NCI-H187 (cell line): ENCODE data around the gene G6PD.
"Not testable (repeated sequence)": the region's sequence is repeated elsewhere in the genome, so short reads cannot be mapped to it uniquely, and the experiment has no call there.

Source experiments
- DNase-seq, 2 experiments: peaks; one replicate each; lab custom pipeline; 2025; lab: John Stamatoyannopoulos, UW

Gene G6PD

DNA sequence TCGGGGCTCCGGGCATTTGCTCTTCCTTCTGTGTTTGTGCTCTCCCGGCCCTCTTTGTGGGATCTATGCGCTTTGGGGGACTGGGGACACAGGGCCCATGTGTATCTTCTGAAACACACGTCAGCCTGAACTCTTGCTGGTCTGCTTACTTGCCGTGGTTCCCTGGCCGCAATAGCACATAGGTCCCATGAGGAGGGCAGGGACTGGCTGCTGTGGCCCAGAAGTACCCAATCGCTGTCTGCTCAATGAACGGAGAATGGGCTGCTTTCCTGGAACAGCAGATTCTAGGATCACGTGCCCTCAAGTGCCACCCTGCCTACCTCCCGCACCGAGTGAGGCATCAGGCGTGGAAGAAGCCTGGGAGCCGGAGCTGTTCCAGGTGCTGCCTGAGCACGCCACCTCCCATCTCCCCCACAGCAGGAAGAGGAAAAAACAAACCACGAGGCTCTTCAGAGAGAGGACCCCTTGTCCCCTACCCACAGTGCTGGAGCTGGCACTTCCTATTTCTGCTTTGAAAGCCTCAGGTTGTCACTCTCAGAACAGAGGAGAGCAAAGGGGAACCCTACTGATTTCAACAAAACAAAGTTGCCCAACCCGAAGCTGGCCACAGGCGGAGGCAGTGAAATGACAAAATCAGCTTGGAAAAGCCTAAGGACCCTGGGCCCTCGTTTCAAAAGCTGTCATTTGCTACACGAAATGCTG, 3.8 kb downstream of the G6PD start:
- DNase-seq: no peak

DNA sequence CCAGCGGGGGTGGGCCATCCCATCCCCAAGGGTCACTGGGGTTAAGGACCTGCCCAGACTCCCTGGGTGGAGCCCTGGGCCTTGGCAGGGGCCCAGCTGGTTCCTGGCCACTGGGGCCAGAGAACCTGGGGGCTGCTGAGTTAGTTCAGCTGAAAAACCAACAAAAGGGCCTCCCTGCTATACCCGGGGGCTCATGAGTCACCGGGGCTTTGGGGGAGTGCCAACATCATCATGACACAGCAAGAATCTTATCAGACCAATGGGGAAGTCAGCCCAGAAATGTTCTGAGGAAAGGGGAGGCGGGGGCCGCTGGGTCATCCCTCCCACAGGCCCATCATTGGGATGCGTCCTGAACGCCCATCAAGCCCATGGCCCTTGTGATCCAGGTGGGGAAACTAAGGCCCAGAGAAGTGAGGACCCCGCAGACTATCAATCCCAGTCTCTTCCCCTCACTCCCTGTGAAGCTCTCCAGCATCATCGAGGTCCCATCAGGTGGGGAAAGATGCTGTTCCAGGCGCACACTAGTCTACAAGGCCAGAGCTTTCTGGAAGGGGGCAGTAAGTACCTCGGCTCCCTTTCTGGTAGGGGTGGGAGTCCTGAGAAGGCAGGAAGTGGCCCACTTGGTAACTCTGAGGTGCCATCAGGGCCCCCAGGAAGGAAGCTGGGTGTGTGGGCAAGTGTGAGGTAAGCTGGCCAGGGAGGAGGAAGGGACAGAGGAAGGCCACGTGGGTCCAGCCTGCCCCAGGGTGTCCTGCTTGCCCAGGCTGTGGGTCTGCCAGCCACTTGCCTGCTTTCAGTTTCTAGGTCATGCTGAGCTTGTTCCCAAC, 4.5 kb downstream of the G6PD start:
- DNase-seq: no peak

DNA sequence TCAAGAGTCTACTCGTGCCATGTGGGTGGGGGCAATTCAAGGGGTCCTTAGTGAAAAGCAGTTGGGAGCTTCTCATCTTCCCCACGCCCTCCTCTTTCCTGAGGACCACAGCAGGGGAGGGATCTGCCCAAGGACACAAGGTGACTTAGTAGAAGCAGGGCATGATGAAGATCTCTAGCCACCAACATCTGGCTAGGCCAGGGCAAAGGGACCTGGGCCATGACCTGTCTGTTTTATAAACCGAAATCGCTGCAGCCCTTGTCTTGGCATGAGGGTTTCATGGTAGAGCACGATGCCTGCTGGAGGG, 5.1 kb downstream of the G6PD start:
- no peak for DNase-seq

DNA sequence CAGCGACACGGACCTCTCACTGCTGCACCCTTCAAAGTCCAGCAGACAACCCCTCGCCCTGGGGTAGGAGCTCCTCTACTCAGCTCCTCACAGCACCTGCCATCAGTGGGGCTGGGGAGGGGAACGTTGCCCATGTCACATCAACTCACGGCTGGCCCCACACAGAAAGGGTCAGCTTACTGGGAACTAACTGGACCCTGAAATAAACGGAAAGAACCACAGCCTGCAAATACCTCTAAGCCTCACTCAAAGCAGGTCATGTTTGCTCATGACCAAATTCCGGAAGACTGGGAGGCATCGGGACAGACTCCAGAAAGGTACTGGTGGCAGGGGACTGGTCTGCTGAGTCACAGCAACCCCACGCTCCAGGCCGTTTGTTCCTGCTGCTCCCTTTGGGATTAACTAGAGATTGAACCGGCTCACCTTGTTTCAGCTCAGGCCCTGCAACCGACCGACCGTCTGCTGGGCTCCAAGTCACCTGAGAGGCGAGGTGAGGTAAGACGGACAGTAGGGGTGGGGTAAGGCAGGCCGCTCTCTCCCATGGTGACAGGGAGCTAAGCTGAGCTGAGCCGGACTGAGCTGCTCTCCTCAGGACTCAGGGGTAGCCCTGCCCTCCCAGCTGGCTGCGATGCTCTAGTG, 5.6 kb downstream of the G6PD start:
- DNase-seq: no peak

DNA sequence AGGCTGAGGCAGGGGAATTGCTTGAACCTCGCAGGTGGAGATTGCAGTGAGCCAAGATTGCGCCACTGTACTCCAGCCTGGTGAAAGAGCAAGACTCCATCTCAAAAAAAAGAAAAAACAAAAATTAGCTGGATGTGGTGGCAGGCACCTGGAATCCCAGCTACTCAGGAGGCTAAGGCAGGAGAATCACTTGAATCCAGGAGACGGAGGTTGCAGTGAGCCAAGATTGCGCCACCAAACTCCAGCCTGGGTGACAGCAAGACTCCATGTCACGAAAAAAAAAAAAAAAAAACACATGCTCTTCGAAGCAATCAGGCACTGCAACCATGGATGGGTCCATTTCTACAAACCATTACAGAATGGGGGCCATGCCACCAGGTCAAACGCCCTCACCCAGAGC, 6.3 kb downstream of the G6PD start:
- not testable (repeated sequence) for DNase-seq

DNA sequence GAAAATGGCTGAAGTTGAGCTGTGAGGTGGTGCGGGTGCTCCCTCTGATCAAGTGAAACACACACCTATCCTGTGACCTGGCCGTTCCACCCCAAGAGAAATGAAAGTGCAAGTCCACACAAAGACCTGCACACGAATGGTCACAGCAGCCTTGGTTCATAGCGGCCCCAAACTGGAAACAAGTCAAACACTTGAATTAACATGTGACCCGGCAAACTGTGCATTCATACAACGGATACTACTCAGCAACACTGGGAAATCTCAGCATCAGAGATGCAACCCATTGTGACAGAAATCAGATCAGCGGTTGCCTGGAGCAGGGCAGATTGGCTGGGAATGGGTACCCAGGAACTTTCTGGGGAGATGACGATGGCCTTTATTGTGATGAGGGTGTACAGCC, 7.6 kb downstream of the G6PD start:
- DNase-seq: no peak

DNA sequence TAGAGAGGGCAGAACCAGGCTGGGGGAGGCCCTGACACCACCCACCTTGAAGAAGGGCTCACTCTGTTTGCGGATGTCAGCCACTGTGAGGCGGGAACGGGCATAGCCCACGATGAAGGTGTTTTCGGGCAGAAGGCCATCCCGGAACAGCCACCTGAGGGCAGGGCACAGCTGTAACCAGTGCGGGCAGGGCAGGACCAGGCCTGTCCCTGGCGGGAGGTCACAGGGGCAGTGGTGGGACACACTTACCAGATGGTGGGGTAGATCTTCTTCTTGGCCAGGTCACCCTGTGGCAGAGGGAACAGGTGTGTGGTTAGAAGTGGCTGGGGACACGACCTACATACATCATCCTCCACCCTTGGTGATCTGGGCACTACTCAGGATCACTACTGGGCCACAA, 10.8 kb downstream of the G6PD start:
- DNase-seq: no peak

DNA sequence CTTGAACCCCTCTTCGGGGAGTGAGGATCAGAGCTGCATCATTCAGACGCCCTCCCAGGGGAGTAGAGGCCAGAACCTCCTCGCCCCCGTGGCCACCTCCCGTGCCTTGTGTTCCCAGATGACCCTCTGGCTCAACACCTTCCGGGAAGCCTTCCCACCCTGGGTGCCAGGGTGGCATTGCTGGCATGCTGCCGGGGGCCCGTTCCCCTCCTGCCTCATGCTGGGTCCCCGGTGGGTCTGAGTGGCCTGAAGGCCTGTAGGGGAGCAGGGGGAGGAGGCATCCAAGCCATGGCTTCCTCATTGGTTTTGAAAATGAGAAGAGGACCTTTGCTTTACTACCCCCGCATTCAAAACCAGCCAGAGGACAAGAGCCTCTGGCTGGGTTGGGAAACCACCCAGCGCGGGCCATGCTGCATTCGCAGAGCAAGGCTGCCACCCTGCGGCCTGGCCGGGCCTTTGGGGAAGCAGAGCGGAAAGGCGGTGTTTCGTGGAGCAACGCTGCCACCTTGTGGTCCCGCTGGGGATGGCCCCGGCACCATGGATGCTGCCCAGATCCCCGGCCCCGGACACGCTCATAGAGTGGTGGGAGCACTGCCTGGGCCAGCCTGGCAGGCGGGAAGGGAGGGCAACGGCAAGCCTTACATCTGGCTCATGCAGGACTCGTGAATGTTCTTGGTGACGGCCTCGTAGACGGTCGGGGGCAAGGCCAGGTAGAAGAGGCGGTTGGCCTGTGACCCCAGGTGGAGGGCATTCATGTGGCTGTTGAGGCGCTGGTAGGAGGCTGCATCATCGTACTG, 11.9 kb downstream of the G6PD start:
- DNase-seq: peak; percentile 77 to 86

DNA sequence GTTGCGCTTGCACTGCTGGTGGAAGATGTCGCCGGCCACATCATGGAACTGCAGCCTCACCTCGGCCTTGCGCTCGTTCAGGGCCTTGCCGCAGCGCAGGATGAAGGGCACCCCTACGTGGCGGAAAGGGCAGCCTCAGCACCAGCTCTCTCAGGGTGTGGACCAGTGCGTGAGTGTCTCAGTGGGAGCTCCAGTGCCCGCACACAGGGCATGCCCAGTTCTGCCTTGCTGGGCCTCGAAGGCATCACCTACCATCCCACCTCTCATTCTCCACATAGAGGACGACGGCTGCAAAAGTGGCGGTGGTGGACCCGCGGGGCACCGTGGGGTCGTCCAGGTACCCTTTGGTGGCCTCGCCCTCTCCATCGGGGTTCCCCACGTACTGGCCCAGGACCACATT, 14.0 kb downstream of the G6PD start:
- no peak for DNase-seq

DNA sequence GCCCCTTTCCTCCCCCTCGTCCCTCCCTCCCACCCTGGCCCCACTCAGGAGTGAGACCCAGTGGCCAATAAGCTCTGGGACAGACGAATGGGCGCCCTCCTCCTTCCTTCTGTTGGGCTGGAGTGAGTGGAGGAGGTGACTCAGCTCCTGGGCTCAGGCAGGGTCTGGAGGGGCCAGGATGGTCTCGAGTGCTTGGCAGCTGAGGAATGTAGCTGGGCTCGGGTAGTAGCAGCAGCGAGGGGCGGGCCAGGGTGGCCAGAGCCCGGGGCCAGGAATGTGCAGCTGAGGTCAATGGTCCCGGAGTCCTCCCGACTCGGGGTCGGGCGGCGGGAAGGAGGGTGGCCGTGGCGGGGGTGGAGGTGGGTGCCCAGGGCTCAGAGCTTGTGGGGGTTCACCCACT, 15.0 kb downstream of the G6PD start:
- DNase-seq: no peak

DNA sequence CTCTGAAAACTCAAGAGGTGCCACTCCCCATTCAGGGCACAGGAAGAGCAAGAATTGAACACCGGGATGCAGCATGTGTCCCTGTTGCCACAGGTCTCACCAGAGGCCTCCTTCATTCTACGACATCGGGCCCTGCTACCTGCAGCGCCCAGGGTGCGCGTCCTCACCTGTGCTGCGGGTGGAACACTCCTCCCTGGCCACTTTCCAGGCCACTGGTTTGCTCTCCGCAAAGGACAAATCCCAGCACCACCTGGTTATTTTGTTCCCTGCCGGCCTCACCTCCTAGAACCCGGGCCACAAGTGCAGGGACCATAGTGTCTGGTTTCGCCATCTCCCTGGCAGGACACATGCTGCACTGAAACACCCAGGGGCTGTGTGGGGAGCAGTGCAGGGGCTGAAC, 16.4 kb downstream of the G6PD start:
- DNase-seq: no peak

DNA sequence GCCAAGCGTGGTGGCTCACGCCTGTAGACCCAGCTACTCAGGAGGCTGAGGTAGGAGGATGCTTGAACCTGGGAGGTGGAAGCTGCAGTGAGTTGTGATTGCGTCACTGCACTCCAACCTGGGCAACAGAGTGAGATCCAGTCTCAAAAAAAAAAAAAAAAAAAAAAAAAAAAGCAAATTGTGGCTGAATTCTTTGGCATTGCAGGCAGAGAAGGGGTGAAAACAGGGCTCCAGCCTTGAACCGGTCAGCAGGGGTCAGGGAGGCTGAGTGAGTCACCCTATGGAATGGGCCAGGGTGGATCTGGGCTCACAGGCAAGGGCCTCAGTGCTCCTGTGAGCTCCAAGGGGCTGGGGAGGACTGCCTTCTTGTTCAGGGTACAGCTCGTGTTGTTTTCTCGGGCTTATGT, 17.4 kb downstream of the G6PD start:
- no peak for DNase-seq

DNA sequence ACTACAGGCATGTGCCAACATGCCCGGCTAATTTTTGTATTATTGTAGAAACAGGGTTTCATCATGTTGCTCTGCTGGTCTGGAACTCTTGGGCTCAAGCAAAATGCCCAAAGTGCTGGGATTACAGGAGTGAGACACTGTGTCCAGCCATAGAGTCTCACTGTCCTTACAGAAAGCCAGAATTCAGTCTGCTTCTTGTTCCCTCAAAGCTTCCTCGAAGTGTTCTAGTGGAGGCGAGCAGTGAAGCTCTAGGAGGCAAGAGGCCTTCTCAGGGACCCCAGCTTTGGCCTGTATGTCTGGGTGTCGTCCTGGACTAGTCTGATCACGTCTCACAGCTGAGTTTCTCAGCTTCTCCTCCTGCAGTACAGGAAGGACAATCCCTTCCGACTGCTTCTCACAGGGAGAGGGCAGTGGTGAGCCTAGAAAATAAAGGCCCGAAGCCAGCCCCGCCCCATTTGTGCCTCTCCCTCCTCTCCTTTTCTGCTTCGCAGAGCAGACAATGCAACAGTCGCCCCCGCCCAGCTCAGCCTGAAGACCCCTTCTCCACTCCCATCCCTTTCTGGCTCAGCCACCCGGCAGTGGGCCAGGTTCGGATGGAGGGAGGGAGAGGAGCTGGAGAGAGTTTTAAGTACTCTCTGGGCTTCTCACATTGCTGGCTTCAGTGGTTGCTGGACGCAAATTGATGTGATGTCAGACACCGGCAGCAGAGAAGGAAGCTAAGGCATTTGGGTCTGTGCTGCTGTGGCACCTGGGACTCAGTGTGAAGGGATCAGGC, 19.6 kb downstream of the G6PD start:
- peak; percentile 26 to 60 for DNase-seq

DNA sequence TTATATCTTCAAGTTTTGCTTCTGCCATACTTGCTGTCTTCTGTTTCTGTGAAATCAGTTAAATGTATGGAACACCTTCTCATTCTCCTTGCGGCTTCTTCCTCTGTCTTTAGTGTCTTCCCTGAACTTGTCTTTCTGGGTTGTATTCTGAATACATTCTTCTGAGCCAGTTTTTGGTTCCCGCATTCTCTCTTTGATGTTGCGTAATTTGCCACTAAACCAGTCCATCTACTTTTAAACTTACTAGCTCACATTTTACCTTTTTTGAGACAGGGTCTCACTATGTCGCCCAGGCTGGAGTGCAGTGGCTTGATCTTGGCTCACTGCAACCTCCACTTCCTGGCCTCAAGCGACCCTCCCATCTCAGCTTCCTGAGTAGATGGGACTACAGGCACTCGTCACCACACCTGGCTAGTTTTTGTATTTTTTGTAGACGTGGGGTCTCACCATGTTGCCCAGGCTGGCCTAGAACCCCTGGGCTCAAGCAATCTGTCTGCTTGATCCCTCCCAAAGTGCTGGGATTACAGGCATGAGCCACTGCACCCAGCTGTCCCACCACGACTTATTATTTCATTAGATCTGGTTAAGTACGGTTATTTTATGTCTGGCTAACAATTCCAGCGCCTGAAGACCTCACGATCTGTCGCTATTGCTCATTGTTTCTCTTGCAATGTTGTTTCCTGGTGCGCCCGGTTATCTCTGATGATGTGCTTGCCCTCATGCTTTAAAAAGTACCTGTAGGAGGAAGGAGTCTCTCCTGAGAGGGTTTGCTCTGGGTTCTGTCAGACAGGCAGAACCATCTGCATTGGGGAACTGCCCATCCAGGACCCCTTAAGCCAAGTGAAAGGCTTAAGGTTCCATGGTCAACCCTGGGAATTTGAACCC, 20.8 kb downstream of the G6PD start:
- DNase-seq: no peak

DNA sequence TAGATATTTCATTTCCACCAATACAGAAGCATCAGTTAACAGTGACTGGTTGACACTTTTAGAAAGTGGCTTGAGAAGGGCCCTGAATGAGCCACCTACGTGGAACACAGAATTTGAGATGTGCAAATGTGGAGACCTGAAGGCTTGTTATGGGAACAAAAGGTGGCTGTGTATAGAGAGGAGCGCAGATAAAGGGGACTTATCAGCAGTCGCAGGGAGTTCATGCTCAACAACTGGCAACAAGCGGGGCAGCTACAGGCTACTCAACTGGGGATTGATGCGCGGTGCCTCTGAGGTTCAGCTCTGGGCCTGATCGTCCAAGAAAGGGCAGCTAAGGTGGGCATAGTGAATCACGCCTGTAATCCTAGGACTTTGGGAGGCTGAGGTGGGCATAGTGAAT, 27.3 kb downstream of the G6PD start:
- DNase-seq: no peak

DNA sequence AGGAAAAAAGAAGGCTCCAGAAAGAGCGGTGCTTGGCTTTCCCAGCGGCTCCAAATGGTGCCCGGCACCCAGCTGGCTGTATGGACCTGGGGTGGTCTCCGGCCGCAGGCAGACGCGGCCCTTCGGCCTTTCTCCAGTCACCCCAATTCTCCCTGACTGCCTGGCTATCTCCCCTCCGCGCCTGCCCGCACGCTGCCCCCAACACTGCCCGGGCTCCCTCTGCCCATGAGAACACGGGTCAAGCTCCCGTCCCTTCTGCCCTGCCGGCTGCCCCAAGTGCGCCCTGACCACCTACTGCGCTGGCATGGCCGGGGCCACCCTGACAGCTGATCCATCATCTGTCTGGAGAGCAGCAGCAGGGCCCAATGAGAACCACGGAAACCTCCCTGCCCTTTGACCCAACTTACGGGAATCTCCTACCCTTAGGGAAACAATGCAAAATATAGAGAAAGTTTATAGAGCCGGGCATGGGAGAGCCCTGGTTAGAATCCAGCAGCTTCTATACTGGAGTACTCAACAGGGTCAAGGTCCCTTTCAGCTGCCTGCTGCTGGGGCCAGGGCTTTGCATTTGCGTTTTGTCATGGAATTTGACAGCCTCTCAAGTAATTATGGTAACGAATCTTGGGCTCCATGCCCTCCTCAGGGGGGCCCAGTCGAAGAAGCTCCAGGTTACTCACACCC, 29.4 kb downstream of the G6PD start:
- no peak for DNase-seq

DNA sequence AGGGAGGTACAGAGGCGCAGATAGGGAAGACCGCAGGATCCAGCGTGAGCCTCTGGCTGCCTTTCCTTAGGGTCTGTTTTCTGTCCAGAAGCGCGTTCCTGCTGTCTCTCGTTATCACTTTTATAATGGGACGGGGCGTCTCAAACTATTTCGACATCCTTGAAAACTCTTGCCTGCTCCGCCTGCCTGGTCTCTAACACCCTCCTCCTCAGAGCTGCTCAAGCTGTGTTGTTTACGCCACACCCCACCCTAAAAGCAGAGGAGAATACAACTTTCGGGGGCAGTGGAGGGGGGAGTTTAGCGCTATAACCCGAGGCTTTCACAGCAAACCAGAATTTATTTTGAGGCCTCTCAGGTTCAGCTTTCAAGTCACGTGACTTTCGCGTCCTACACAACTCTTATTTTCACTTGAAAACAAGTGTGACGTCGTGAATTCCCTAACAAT, 30.0 kb downstream of the G6PD start:
- no peak for DNase-seq

DNA sequence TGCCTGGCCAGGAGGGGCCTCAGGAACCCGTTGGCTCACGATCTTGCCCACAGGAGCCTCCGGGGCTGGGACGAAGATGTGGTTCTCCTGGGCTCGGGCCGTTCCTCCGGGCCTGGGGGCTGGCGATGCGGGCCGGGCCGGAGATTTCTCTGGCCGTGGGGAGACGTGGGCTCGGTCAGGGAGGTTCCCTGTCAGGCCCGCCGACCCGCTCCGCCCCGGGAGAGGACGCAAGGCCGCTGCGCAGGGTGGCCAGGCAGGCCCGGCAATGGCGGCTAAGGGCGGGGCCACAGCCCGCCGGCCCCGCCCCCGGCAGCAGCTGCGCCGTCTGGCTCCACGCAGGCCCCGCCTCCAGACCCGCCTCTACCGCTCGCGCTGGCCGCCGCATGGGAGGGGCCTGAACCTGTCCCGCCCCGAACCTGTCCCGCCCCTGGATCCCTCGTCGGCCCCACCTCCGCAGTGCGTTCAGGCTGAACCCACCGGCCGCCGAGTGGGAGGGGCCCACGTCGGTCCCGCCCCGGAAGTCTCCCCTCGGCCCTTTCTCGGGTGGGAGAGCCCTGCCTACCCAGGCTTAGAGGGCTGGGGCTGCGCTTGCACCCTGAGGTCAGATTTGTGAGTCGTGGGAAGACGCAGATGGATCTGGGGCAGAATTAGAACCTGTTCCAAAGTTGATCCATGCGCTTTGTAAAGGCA, 30.5 kb downstream of the G6PD start, which contains the start of gene FAM3A:
Gene FAM3A, minus strand, starts transcription at position 267 of the 690 bp plus-strand sequence. CDS start 460 bp downstream, outside the sequence.
- DNase-seq: peak; percentile 91 to 94
